ENCODE measurements around the gene TMEM131.

Gene TMEM131

GRCh38 chr2:97752342-97753334, 243.1 kb downstream of the TMEM131 start:
- no CpG with 5 or more reads among the region's 3 CpGs for WGBS, 2 donors (ENCODE audit: extremely low coverage in 2 of 2, insufficient read length in 2 of 2, insufficient replicate concordance in 1 of 2)
- no peak overlapping the region for H3K4me3 ChIP-seq (ENCODE audit: low read length in 2 of 2)
- no peak overlapping the region for H2BK15ac ChIP-seq (ENCODE audit: low read length)

GRCh38 chr2:97751752-97752151, 244.0 kb downstream of the TMEM131 start:
- DNase-seq (ENCODE audit: low spot score) = no peak
- peak overlapping the region; percentile 23 for H3K18ac ChIP-seq (ENCODE audit: low read length)
- H3K14ac ChIP-seq (ENCODE audit: low read length) = peak overlapping the region; percentile 64
- no peak overlapping the region for H2BK12ac ChIP-seq (ENCODE audit: low read length)
- no peak overlapping the region for H4K91ac ChIP-seq (ENCODE audit: low read depth, low read length, poor library complexity)
- no peak overlapping the region for H3K4me3 ChIP-seq (ENCODE audit: low read length in 2 of 2)
- H3K9me3 ChIP-seq (replicated peaks in 1 of 2; ENCODE audit: control insufficient read depth in 2 of 2, insufficient read depth in 1 of 2, low read depth in 1 of 2, low read length in 2 of 2) = no peaks in the 10 kb centered on the region
- H3K36me3 ChIP-seq (replicated peaks in 1 of 2; ENCODE audit: control insufficient read depth in 2 of 2, insufficient read depth in 2 of 2, low read length in 2 of 2) = peaks cover 0 to 32% of the 10 kb centered on the region in 2 donors
- H3K23ac ChIP-seq (ENCODE audit: low read depth, low read length, poor library complexity) = no peak overlapping the region
- peaks cover 11 to 13% of the 10 kb centered on the region in 2 donors for H3K4me1 ChIP-seq (ENCODE audit: control insufficient read depth in 2 of 2, insufficient read depth in 1 of 2, low read depth in 1 of 2, low read length in 2 of 2)
- H3K27ac ChIP-seq (replicated peaks; ENCODE audit: low read length) = no peak overlapping the region
- H2AFZ ChIP-seq (ENCODE audit: low read length) = no peak overlapping the region
- H2BK15ac ChIP-seq (ENCODE audit: low read length) = no peak overlapping the region
- no peak overlapping the region for H3K4me2 ChIP-seq (ENCODE audit: insufficient read depth, low read length, poor library complexity, severe bottlenecking)
- no peak overlapping the region for H3K9ac ChIP-seq (ENCODE audit: low read depth, low read length, poor library complexity)
- no peaks in the 10 kb centered on the region for H3K27me3 ChIP-seq (ENCODE audit: control insufficient read depth in 3 of 3, insufficient read depth in 3 of 3, low read depth in 1 of 3, low read length in 3 of 3)
- no peaks in the 10 kb centered on the region for H3K79me1 ChIP-seq (ENCODE audit: low read depth, low read length)
- WGBS, 2 donors (ENCODE audit: extremely low coverage in 2 of 2, insufficient read length in 2 of 2, insufficient replicate concordance in 1 of 2) = no CpG with 5 or more reads among the region's 3 CpGs
- no peak overlapping the region for H3K4ac ChIP-seq (ENCODE audit: low read length)
- H2BK5ac ChIP-seq (ENCODE audit: low read length) = no peak overlapping the region
- H4K8ac ChIP-seq (ENCODE audit: low read depth, low read length) = no peak overlapping the region
- no peak overlapping the region for H2BK120ac ChIP-seq (ENCODE audit: low read depth, low read length)
- H2AK5ac ChIP-seq (ENCODE audit: low read depth, low read length) = no peak overlapping the region

More at GRCh38 chr2:97752342-97753334, 243.1 kb downstream of the TMEM131 start:
- Histone ChIP-seq H2BK5ac (ENCODE audit: low read length) (no peak overlapping the region), H3K18ac (ENCODE audit: low read length) (no peak overlapping the region), H2BK120ac (ENCODE audit: low read depth, low read length) (no peak overlapping the region), H3K4me1 (ENCODE audit: control insufficient read depth in 2 of 2, insufficient read depth in 1 of 2, low read depth in 1 of 2, low read length in 2 of 2) (peaks cover 11 to 13% of the 10 kb centered on the region in 2 donors), H3K23ac (ENCODE audit: low read depth, low read length, poor library complexity) (no peak overlapping the region), H4K91ac (ENCODE audit: low read depth, low read length, poor library complexity) (no peak overlapping the region), H3K79me1 (ENCODE audit: low read depth, low read length) (no peaks in the 10 kb centered on the region), H3K4me2 (ENCODE audit: insufficient read depth, low read length, poor library complexity, severe bottlenecking) (no peak overlapping the region), H2BK12ac (ENCODE audit: low read length) (no peak overlapping the region), H3K9me3 (replicated peaks in 1 of 2; ENCODE audit: control insufficient read depth in 2 of 2, insufficient read depth in 1 of 2, low read depth in 1 of 2, low read length in 2 of 2) (no peaks in the 10 kb centered on the region), H3K36me3 (replicated peaks in 1 of 2; ENCODE audit: control insufficient read depth in 2 of 2, insufficient read depth in 2 of 2, low read length in 2 of 2) (peaks cover 5 to 41% of the 10 kb centered on the region in 2 donors), H3K4ac (ENCODE audit: low read length) (no peak overlapping the region), H3K27me3 (ENCODE audit: control insufficient read depth in 3 of 3, insufficient read depth in 3 of 3, low read depth in 1 of 3, low read length in 3 of 3) (no peaks in the 10 kb centered on the region), H3K14ac (ENCODE audit: low read length) (no peak overlapping the region), H3K9ac (ENCODE audit: low read depth, low read length, poor library complexity) (no peak overlapping the region), H4K8ac (ENCODE audit: low read depth, low read length) (no peak overlapping the region), H3K27ac (replicated peaks; ENCODE audit: low read length) (no peak overlapping the region), H2AFZ (ENCODE audit: low read length) (no peak overlapping the region), H2AK5ac (ENCODE audit: low read depth, low read length) (no peak overlapping the region)
- no peak for DNase-seq (ENCODE audit: low spot score)

- H3K4me1 ChIP-seq (ENCODE audit: control insufficient read depth in 2 of 2, insufficient read depth in 1 of 2, low read depth in 1 of 2, low read length in 2 of 2) = peaks cover 11 to 13% of the 10 kb centered on the region in 2 donors
- H3K27ac ChIP-seq (replicated peaks; ENCODE audit: low read length) = no peak overlapping the region
- H3K4me3 ChIP-seq (ENCODE audit: low read length in 2 of 2) = peak overlapping the region in 1 of 2 donors; percentile 35
- no peak overlapping the region for H3K14ac ChIP-seq (ENCODE audit: low read length)
- no CpG with 5 or more reads among the region's 4 CpGs for WGBS, 2 donors (ENCODE audit: extremely low coverage in 2 of 2, insufficient read length in 2 of 2, insufficient replicate concordance in 1 of 2)
- no peak overlapping the region for H2BK5ac ChIP-seq (ENCODE audit: low read length)
- no peak overlapping the region for H2AFZ ChIP-seq (ENCODE audit: low read length)
- H4K91ac ChIP-seq (ENCODE audit: low read depth, low read length, poor library complexity) = no peak overlapping the region
- no peak overlapping the region for H2BK120ac ChIP-seq (ENCODE audit: low read depth, low read length)
- H2BK15ac ChIP-seq (ENCODE audit: low read length) = no peak overlapping the region
- H2AK5ac ChIP-seq (ENCODE audit: low read depth, low read length) = peak overlapping the region; percentile 74
- H2BK12ac ChIP-seq (ENCODE audit: low read length) = no peak overlapping the region
- no peaks in the 10 kb centered on the region for H3K9me3 ChIP-seq (replicated peaks in 1 of 2; ENCODE audit: control insufficient read depth in 2 of 2, insufficient read depth in 1 of 2, low read depth in 1 of 2, low read length in 2 of 2)
- no peak overlapping the region for H3K4ac ChIP-seq (ENCODE audit: low read length)
- peak overlapping the region; percentile 44 for H3K18ac ChIP-seq (ENCODE audit: low read length)
- no peak overlapping the region for H3K4me2 ChIP-seq (ENCODE audit: insufficient read depth, low read length, poor library complexity, severe bottlenecking)
- H3K9ac ChIP-seq (ENCODE audit: low read depth, low read length, poor library complexity) = no peak overlapping the region
- H3K79me1 ChIP-seq (ENCODE audit: low read depth, low read length) = no peaks in the 10 kb centered on the region
- H3K27me3 ChIP-seq (ENCODE audit: control insufficient read depth in 3 of 3, insufficient read depth in 3 of 3, low read depth in 1 of 3, low read length in 3 of 3) = no peaks in the 10 kb centered on the region
- no peak overlapping the region for H4K8ac ChIP-seq (ENCODE audit: low read depth, low read length)
- DNase-seq (ENCODE audit: low spot score) = no peak
- H3K23ac ChIP-seq (ENCODE audit: low read depth, low read length, poor library complexity) = no peak overlapping the region
- peaks cover 0 to 15% of the 10 kb centered on the region in 2 donors for H3K36me3 ChIP-seq (replicated peaks in 1 of 2; ENCODE audit: control insufficient read depth in 2 of 2, insufficient read depth in 2 of 2, low read length in 2 of 2)
These were observed 245.7 kb downstream of the TMEM131 start for GRCh38 chr2:97750017-97750416.

DNA sequence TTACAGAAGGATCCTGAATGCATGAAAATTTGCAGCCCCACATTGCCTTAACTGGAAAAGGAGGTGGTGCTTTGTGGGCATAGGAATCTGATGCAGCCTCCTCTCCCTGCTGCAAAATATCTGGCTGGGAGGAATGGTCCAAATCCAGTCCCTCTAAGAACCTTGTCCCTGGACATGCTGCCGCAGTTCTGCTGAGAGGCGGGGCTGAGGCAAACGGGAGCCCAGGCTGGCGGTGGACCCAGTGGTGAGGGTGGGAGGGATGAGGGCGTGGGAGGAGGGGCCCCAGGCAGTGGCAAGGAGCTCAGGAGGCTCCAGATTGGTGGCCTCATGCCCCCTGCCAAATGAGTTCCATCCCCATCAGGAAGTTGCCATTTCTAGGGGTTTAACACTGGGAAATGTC, 246.2 kb downstream of the TMEM131 start:
- Histone ChIP-seq H3K14ac (ENCODE audit: low read length) (no peak overlapping the region), H3K9me3 (replicated peaks in 1 of 2; ENCODE audit: control insufficient read depth in 2 of 2, insufficient read depth in 1 of 2, low read depth in 1 of 2, low read length in 2 of 2) (no peaks in the 10 kb centered on the region), H2BK5ac (ENCODE audit: low read length) (no peak overlapping the region), H3K79me1 (ENCODE audit: low read depth, low read length) (no peaks in the 10 kb centered on the region), H3K23ac (ENCODE audit: low read depth, low read length, poor library complexity) (no peak overlapping the region), H2AFZ (ENCODE audit: low read length) (no peak overlapping the region), H4K91ac (ENCODE audit: low read depth, low read length, poor library complexity) (no peak overlapping the region), H2BK12ac (ENCODE audit: low read length) (no peak overlapping the region), H2BK120ac (ENCODE audit: low read depth, low read length) (no peak overlapping the region), H2BK15ac (ENCODE audit: low read length) (no peak overlapping the region), H3K36me3 (replicated peaks in 1 of 2; ENCODE audit: control insufficient read depth in 2 of 2, insufficient read depth in 2 of 2, low read length in 2 of 2) (peaks cover 0 to 10% of the 10 kb centered on the region in 2 donors), H3K9ac (ENCODE audit: low read depth, low read length, poor library complexity) (no peak overlapping the region), H4K8ac (ENCODE audit: low read depth, low read length) (no peak overlapping the region), H3K27ac (replicated peaks; ENCODE audit: low read length) (no peak overlapping the region), H3K27me3 (ENCODE audit: control insufficient read depth in 3 of 3, insufficient read depth in 3 of 3, low read depth in 1 of 3, low read length in 3 of 3) (no peaks in the 10 kb centered on the region), H3K4me1 (ENCODE audit: control insufficient read depth in 2 of 2, insufficient read depth in 1 of 2, low read depth in 1 of 2, low read length in 2 of 2) (peaks cover 11 to 13% of the 10 kb centered on the region in 2 donors), H3K18ac (ENCODE audit: low read length) (peak overlapping the region; percentile 16), H2AK5ac (ENCODE audit: low read depth, low read length) (no peak overlapping the region), H3K4ac (ENCODE audit: low read length) (no peak overlapping the region), H3K4me2 (ENCODE audit: insufficient read depth, low read length, poor library complexity, severe bottlenecking) (no peak overlapping the region), H3K4me3 (ENCODE audit: low read length in 2 of 2) (no peak overlapping the region)
- no CpG with 5 or more reads among the region's 5 CpGs for WGBS, 2 donors (ENCODE audit: extremely low coverage in 2 of 2, insufficient read length in 2 of 2, insufficient replicate concordance in 1 of 2)
- no peak for DNase-seq (ENCODE audit: low spot score)

All from neuronal stem cell (in vitro differentiated cells).